Heart left ventricle (tissue), 13 donors: ENCODE measurements around the gene CCDC82.

Experiments
- POLR2A ChIP-seq, 2 donors: fragments of 450-650 bp; IDR thresholded peaks; one replicate each; pipeline ENCODE4 v1.6.1; 2017; ENCODE audit warnings: antibody characterized with exemption in 2 of 2, mild to moderate bottlenecking in 2 of 2, moderate library complexity in 2 of 2
- TF ChIP-seq, protein P1 (sequence below), 12 donors: fragments of 200-600 bp; sonication (generic) in 4 of 12; IDR thresholded peaks; one replicate each; pipeline versions ENCODE4 v1.5.0 to v1.8.0; 2018 to 2022; ENCODE audit warnings: antibody characterized with exemption in 12 of 12, mild to moderate bottlenecking in 5 of 12
- donor health status: ischemic (EF 13 %, LVEDD 7.1; RV severe dilation, severe dysfunction).
- donor health status: DM: no; HTN: yes; CAD: no.
- donor health status: DM: no; HTN: no; CAD: no.
- donor health status: ischemic (EF 25% LVEDD 6.9; RV normal size, moderate dysfunction).
- donor health status: ischemic (EF 25% LVEDD 5.7; RV mildly dilated, moderate dysfunction).
- donor health status: ischemic (EF 35%, LVEDD 5.7; RV mildly dilated, moderate dysfunction).
- donor health status: nonischemic (EF 11% LVEDD 7.7; RV severe dilation, severe dysfunction).
- donor health status: DM: yes; HTN: yes; CAD: no.
- donor health status: PGD.
- donor health status: ischemic (EF 29% LVEDD 5.4; RV normal size, mild dysfunction).
- donor health status: nonischemic (EF 23%, LVEDD 6.1; RV moderate dilation, normal function).

DNA sequence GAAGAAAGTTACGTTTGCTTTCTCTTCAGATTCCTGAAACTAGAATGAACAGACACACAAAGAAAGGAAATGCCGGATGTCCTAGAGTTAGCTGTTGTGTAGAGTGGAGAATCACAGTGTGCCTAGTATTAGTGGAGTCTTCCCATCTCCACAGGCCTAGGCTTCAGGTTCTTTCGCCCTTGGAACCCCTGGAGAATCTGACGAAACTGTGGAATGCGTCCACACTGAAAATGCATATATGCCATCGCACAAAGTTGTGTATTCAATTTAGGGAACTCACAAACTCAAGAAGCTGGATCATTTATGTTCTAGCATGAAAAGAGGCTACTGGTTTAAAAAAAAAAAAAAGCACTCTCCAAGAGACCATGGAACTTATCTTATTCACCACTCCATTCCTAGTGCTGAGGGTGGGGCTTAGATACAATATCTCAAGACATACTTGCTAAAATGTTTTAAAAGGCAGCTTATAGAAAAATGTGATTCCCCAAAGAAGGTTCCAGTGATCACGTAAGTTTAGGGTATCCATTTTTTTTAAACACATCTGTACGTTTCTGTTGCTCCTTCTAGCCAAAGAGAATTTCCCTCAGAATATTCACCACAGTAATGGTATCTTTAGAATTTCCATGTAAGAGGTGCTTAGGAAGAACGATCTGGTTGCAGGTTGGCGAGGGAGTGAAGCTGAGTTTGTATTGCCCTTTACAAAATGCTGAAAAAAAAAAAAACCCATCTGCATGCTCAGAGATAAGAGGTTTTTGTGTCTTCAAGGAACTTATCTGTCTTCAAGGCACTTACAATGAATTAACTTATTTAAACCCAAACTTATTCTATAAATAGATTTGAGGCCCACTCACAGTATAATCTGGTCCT, 66.7 kb downstream of the CCDC82 start:
- TF ChIP-seq, protein P1, sequence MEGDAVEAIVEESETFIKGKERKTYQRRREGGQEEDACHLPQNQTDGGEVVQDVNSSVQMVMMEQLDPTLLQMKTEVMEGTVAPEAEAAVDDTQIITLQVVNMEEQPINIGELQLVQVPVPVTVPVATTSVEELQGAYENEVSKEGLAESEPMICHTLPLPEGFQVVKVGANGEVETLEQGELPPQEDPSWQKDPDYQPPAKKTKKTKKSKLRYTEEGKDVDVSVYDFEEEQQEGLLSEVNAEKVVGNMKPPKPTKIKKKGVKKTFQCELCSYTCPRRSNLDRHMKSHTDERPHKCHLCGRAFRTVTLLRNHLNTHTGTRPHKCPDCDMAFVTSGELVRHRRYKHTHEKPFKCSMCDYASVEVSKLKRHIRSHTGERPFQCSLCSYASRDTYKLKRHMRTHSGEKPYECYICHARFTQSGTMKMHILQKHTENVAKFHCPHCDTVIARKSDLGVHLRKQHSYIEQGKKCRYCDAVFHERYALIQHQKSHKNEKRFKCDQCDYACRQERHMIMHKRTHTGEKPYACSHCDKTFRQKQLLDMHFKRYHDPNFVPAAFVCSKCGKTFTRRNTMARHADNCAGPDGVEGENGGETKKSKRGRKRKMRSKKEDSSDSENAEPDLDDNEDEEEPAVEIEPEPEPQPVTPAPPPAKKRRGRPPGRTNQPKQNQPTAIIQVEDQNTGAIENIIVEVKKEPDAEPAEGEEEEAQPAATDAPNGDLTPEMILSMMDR (IDR thresholded peaks at IDR 0.05): no peak
- no peak for TF ChIP-seq POLR2A (IDR thresholded peaks at IDR 0.05)
